Measurements from ENCODE around the gene GNAL. TPM values are rescaled to one million over a fixed set of nuclear protein-coding genes. Genes with fewer than 3 reads are reported as not detected.

Gene GNAL
- total RNA-seq, 2 donors from 2014 or later = 0.30 to 0.32 TPM

- H3K4me1 Mint-ChIP-seq = no peaks in the 10 kb centered on the region
- H3K36me3 Mint-ChIP-seq (ENCODE audit: low read depth) = no peaks in the 10 kb centered on the region
- H3K9me3 Mint-ChIP-seq = no peaks in the 10 kb centered on the region
- H3K27ac Mint-ChIP-seq = no peak overlapping the region
- peaks cover 9% of the 10 kb centered on the region for H3K27me3 Mint-ChIP-seq
- no peak overlapping the region for H3K4me3 Mint-ChIP-seq
- ATAC-seq (replicated peaks) = no peak
Observed at GRCh38 chr18:11809895-11810294, 120.8 kb downstream of the GNAL start.

- ATAC-seq (replicated peaks) = no peak
- no peaks in the 10 kb centered on the region for H3K4me1 Mint-ChIP-seq
- H3K36me3 Mint-ChIP-seq (ENCODE audit: low read depth) = no peaks in the 10 kb centered on the region
- H3K4me3 Mint-ChIP-seq = no peak overlapping the region
- H3K27me3 Mint-ChIP-seq = peaks cover 6% of the 10 kb centered on the region
- H3K27ac Mint-ChIP-seq = no peak overlapping the region
- H3K9me3 Mint-ChIP-seq = no peaks in the 10 kb centered on the region
Observed at GRCh38 chr18:11810379-11810778, 121.3 kb downstream of the GNAL start.

GRCh38 chr18:11811009-11811408 is 121.9 kb downstream of the GNAL start:
- Mint-ChIP-seq H3K27ac (no peak overlapping the region), H3K9me3 (no peaks in the 10 kb centered on the region), H3K4me3 (no peak overlapping the region), H3K4me1 (no peaks in the 10 kb centered on the region), H3K36me3 (ENCODE audit: low read depth) (no peaks in the 10 kb centered on the region), H3K27me3 (peaks cover 6% of the 10 kb centered on the region)
- ATAC-seq (replicated peaks) = no peak

GRCh38 chr18:11817229-11817628 is 128.2 kb downstream of the GNAL start:
- ATAC-seq (replicated peaks) = no peak
- no peaks in the 10 kb centered on the region for H3K27me3 Mint-ChIP-seq
- no peak overlapping the region for H3K27ac Mint-ChIP-seq
- H3K4me3 Mint-ChIP-seq = no peak overlapping the region
- H3K9me3 Mint-ChIP-seq = no peaks in the 10 kb centered on the region
- H3K4me1 Mint-ChIP-seq = no peaks in the 10 kb centered on the region
- no peaks in the 10 kb centered on the region for H3K36me3 Mint-ChIP-seq (ENCODE audit: low read depth)

GRCh38 chr18:11818486-11819203 is 129.6 kb downstream of the GNAL start:
- no peak for ATAC-seq (replicated peaks)
- no peaks in the 10 kb centered on the region for H3K27me3 Mint-ChIP-seq
- no peaks in the 10 kb centered on the region for H3K9me3 Mint-ChIP-seq
- H3K27ac Mint-ChIP-seq = no peak overlapping the region
- H3K36me3 Mint-ChIP-seq (ENCODE audit: low read depth) = no peaks in the 10 kb centered on the region
- no peaks in the 10 kb centered on the region for H3K4me1 Mint-ChIP-seq
- no peak overlapping the region for H3K4me3 Mint-ChIP-seq

GRCh38 chr18:11819938-11820337 is 130.9 kb downstream of the GNAL start:
- Mint-ChIP-seq H3K4me3 (no peak overlapping the region), H3K36me3 (ENCODE audit: low read depth) (no peaks in the 10 kb centered on the region), H3K27ac (no peak overlapping the region), H3K4me1 (no peaks in the 10 kb centered on the region), H3K27me3 (no peaks in the 10 kb centered on the region), H3K9me3 (no peaks in the 10 kb centered on the region)
- ATAC-seq (replicated peaks) = no peak

GRCh38 chr18:11820697-11821096 is 131.6 kb downstream of the GNAL start:
- no peak overlapping the region for H3K4me3 Mint-ChIP-seq
- no peak for ATAC-seq (replicated peaks)
- H3K27me3 Mint-ChIP-seq = no peaks in the 10 kb centered on the region
- no peaks in the 10 kb centered on the region for H3K36me3 Mint-ChIP-seq (ENCODE audit: low read depth)
- no peak overlapping the region for H3K27ac Mint-ChIP-seq
- H3K9me3 Mint-ChIP-seq = no peaks in the 10 kb centered on the region
- no peaks in the 10 kb centered on the region for H3K4me1 Mint-ChIP-seq

GRCh38 chr18:11821208-11821607 is 132.1 kb downstream of the GNAL start:
- H3K9me3 Mint-ChIP-seq = no peaks in the 10 kb centered on the region
- no peaks in the 10 kb centered on the region for H3K4me1 Mint-ChIP-seq
- no peaks in the 10 kb centered on the region for H3K36me3 Mint-ChIP-seq (ENCODE audit: low read depth)
- H3K27ac Mint-ChIP-seq = no peak overlapping the region
- no peak for ATAC-seq (replicated peaks)
- no peak overlapping the region for H3K4me3 Mint-ChIP-seq
- no peaks in the 10 kb centered on the region for H3K27me3 Mint-ChIP-seq

GRCh38 chr18:11821643-11822237 is 132.7 kb downstream of the GNAL start:
- H3K27ac Mint-ChIP-seq = no peak overlapping the region
- no peak overlapping the region for H3K4me3 Mint-ChIP-seq
- no peaks in the 10 kb centered on the region for H3K36me3 Mint-ChIP-seq (ENCODE audit: low read depth)
- ATAC-seq (replicated peaks) = no peak
- no peaks in the 10 kb centered on the region for H3K9me3 Mint-ChIP-seq
- H3K4me1 Mint-ChIP-seq = no peaks in the 10 kb centered on the region
- no peaks in the 10 kb centered on the region for H3K27me3 Mint-ChIP-seq

GRCh38 chr18:11823545-11823944 is 134.5 kb downstream of the GNAL start:
- Mint-ChIP-seq H3K4me1 (no peaks in the 10 kb centered on the region), H3K4me3 (no peak overlapping the region), H3K27me3 (no peaks in the 10 kb centered on the region), H3K27ac (no peak overlapping the region), H3K36me3 (ENCODE audit: low read depth) (no peaks in the 10 kb centered on the region), H3K9me3 (no peaks in the 10 kb centered on the region)
- ATAC-seq (replicated peaks) = no peak

- H3K27me3 Mint-ChIP-seq = no peaks in the 10 kb centered on the region
- no peak for ATAC-seq (replicated peaks)
- no peak overlapping the region for H3K4me3 Mint-ChIP-seq
- H3K27ac Mint-ChIP-seq = no peak overlapping the region
- H3K4me1 Mint-ChIP-seq = no peaks in the 10 kb centered on the region
- H3K36me3 Mint-ChIP-seq (ENCODE audit: low read depth) = no peaks in the 10 kb centered on the region
- no peaks in the 10 kb centered on the region for H3K9me3 Mint-ChIP-seq
Observed at GRCh38 chr18:11826836-11827235, 137.8 kb downstream of the GNAL start.

- Mint-ChIP-seq H3K4me3 (no peak overlapping the region), H3K27ac (no peak overlapping the region), H3K9me3 (no peaks in the 10 kb centered on the region), H3K27me3 (no peaks in the 10 kb centered on the region), H3K4me1 (no peaks in the 10 kb centered on the region), H3K36me3 (ENCODE audit: low read depth) (no peaks in the 10 kb centered on the region)
- ATAC-seq (replicated peaks) = no peak
Observed at GRCh38 chr18:11828786-11829432, 139.8 kb downstream of the GNAL start.

GRCh38 chr18:11830585-11830984 is 141.5 kb downstream of the GNAL start:
- no peaks in the 10 kb centered on the region for H3K36me3 Mint-ChIP-seq (ENCODE audit: low read depth)
- H3K27me3 Mint-ChIP-seq = no peaks in the 10 kb centered on the region
- no peak overlapping the region for H3K4me3 Mint-ChIP-seq
- no peak overlapping the region for H3K27ac Mint-ChIP-seq
- H3K4me1 Mint-ChIP-seq = no peaks in the 10 kb centered on the region
- no peaks in the 10 kb centered on the region for H3K9me3 Mint-ChIP-seq
- no peak for ATAC-seq (replicated peaks)

- no peaks in the 10 kb centered on the region for H3K9me3 Mint-ChIP-seq
- H3K27ac Mint-ChIP-seq = no peak overlapping the region
- no peaks in the 10 kb centered on the region for H3K4me1 Mint-ChIP-seq
- no peaks in the 10 kb centered on the region for H3K27me3 Mint-ChIP-seq
- ATAC-seq (replicated peaks) = no peak
- no peak overlapping the region for H3K4me3 Mint-ChIP-seq
- H3K36me3 Mint-ChIP-seq (ENCODE audit: low read depth) = no peaks in the 10 kb centered on the region
Observed at GRCh38 chr18:11831921-11832320, 142.9 kb downstream of the GNAL start.

- H3K9me3 Mint-ChIP-seq = no peaks in the 10 kb centered on the region
- no peak for ATAC-seq (replicated peaks)
- H3K27me3 Mint-ChIP-seq = no peaks in the 10 kb centered on the region
- no peaks in the 10 kb centered on the region for H3K36me3 Mint-ChIP-seq (ENCODE audit: low read depth)
- H3K4me1 Mint-ChIP-seq = no peaks in the 10 kb centered on the region
- H3K27ac Mint-ChIP-seq = no peak overlapping the region
- H3K4me3 Mint-ChIP-seq = no peak overlapping the region
Observed at GRCh38 chr18:11834772-11835171, 145.7 kb downstream of the GNAL start.

All from activated T-helper 17 cell treated with anti-CD3 and anti-CD28 coated beads, Interleukin-2, amount 50 U/mL, for 72 hours (primary cell).